CD4-positive, alpha-beta memory T cell (primary cell): ENCODE data around the gene TOPAZ1. TPM values are rescaled to one million over a fixed set of nuclear protein-coding genes. Genes with fewer than 3 reads are reported as not detected.
A peak's percentile ranks its signal among the peaks of the same experiment; 100 is the strongest.

Experiments used
- CTCF ChIA-PET: fragments of 350-600 bp; sonication (Branson Sonifier 250); formaldehyde crosslinking; loops from one replicate; lab custom pipeline; 2021; ENCODE audit warnings: inconsistent platforms; ENCODE audit not compliant: partially characterized antibody; lab: Charles Lee
- POLR2A ChIA-PET: fragments of 350-600 bp; sonication (Branson Sonifier 250); formaldehyde crosslinking; loops from one replicate; lab custom pipeline; 2021; ENCODE audit not compliant: partially characterized antibody; lab: Charles Lee
- DNase-seq, 5 donors: peaks; one replicate each; pipeline versions ENCODE4 v3.0.0 to v3.0.0-alpha.2; 2020 to 2022; ENCODE audit warnings: mixed read lengths in 1 of 5
- H3K27ac ChIP-seq: one replicate; pipeline ENCODE4 v1.7.0; 2013; ENCODE audit warnings: low read depth, low read length
- H3K27me3 ChIP-seq: 2 replicates; pipeline ENCODE4 v1.7.0; 2013; ENCODE audit warnings: mild to moderate bottlenecking, low read length, moderate library complexity; ENCODE audit not compliant: insufficient read depth
- H3K36me3 ChIP-seq: 2 replicates; pipeline ENCODE4 v1.7.0; 2013; ENCODE audit warnings: mild to moderate bottlenecking, low read length, moderate library complexity; ENCODE audit not compliant: insufficient read depth
- H3K4me1 ChIP-seq: 2 replicates; pipeline ENCODE4 v1.7.0; 2013; ENCODE audit warnings: mild to moderate bottlenecking, low read length, moderate library complexity; ENCODE audit not compliant: insufficient read depth
- H3K4me3 ChIP-seq, 2 donors: one replicate each; pipeline ENCODE4 v1.7.0; 2013; ENCODE audit warnings: low read length in 2 of 2, mild to moderate bottlenecking in 1 of 2
- H3K9me3 ChIP-seq, 2 donors: one replicate each; pipeline ENCODE4 v1.7.0; 2013; ENCODE audit warnings: low read length in 2 of 2, control low read depth in 1 of 2; ENCODE audit not compliant: control insufficient read depth in 1 of 2
- H3K27ac Mint-ChIP-seq, 7 donors: one replicate each; pipeline ENCODE4 v1.8.0; 2020 to 2021; ENCODE audit warnings: mixed read lengths in 7 of 7, mild to moderate bottlenecking in 6 of 7, inconsistent platforms in 3 of 7, moderate library complexity in 3 of 7
- H3K27me3 Mint-ChIP-seq, 2 donors: one replicate each; pipeline ENCODE4 v1.8.0; 2020 to 2021; ENCODE audit warnings: mixed read lengths in 2 of 2
- H3K36me3 Mint-ChIP-seq, 2 donors: one replicate each; pipeline ENCODE4 v1.8.0; 2020 to 2021; ENCODE audit warnings: mixed read lengths in 2 of 2, inconsistent platforms in 1 of 2, mild to moderate bottlenecking in 1 of 2
- H3K4me1 Mint-ChIP-seq, 4 donors: one replicate each; pipeline ENCODE4 v1.8.0; 2020 to 2021; ENCODE audit warnings: mixed read lengths in 4 of 4, mild to moderate bottlenecking in 1 of 4
- H3K4me3 Mint-ChIP-seq, 8 donors: one replicate each; pipeline ENCODE4 v1.8.0; 2020 to 2021; ENCODE audit warnings: mixed read lengths in 8 of 8, mild to moderate bottlenecking in 7 of 8, moderate library complexity in 6 of 8, inconsistent platforms in 3 of 8
- H3K9me3 Mint-ChIP-seq, 8 donors: one replicate each; pipeline ENCODE4 v1.8.0; 2020 to 2021; ENCODE audit warnings: mixed read lengths in 8 of 8, mild to moderate bottlenecking in 5 of 8, inconsistent platforms in 3 of 8, moderate library complexity in 1 of 8
- intact Hi-C: fragments of 100-400 bp; cut with micrococcal nuclease; formaldehyde crosslinking; loops from one replicate; pipeline ENCODE4 v1.15.1; 2023
- polyA plus RNA-seq, 2 donors: library from polyadenylated mRNA; unstranded; fragments of 300-500 nt; fragmentation: Illumina TruSeq; gene quantifications; one replicate each; pipeline ENCODE4 v1.2.3, GENCODE V29; 2021
- total RNA-seq, 2 experiments: library from RNA; stranded (reverse); gene quantifications; one replicate each; pipeline ENCODE4 v1.2.3, GENCODE V29; 2021

The TOPAZ1 gene
- total and polyA plus RNA-seq, 4 experiments from 2014 or later = not detected

DNA sequence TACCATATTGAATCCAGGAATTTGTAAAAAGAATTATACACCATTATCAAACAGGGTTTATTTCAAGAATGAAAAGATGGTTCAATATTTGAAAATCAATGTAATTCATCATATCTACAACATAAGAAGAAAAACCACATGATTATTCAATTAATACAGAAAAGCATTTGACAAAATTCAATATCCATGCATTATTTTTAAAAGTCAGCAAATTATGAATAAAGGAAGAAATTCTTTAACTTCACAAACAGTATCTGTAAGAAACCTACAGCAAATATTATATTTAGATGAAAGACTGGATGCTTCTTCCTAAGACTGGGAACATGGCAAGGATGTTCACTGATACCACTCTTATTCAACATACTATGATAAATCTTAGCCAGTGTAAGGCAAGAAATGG is 55.6 kb downstream of the TOPAZ1 start:
- CTCF ChIA-PET = no interaction called here

DNA sequence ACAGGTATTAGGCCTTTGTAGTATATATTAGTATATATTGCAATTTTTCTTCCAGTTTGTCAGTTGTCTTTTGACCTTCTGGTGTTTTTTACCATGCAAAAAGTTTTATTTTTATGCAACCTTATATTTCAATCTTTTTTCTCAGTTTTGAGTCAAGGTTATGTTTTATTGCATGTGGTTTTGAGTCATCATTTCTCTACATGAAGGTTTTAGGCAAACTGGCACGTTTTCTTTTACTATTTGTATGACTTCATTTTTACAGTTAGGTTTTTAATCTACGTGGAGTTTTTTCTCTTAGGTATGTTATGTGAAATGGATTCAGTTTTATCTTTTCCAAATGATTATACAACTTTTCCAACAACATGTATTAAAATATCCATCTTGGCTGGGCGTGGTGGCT is 60.1 kb downstream of the TOPAZ1 start:
- POLR2A ChIA-PET = interaction anchor here (0.6 kb wide), 1 partner anchor 138 kb away, joined by 3 read pairs; no protein-coding TSS in a partner anchor

More for the DNA sequence above, 55.6 kb downstream of the TOPAZ1 start:
- DNase-seq = no peak
- Histone ChIP-seq H3K9me3 (no peaks in the 10 kb centered on the region), H3K36me3 (no peaks in the 10 kb centered on the region), H3K4me1 (no peaks in the 10 kb centered on the region), H3K27me3 (peaks cover 8% of the 10 kb centered on the region), H3K4me3 (no peak overlapping the region), H3K27ac (no peak overlapping the region)
- peaks cover 0 to 2% (median 0%) of the 10 kb centered on the region in 8 donors for H3K9me3 Mint-ChIP-seq
- no peaks in the 10 kb centered on the region for H3K4me1 Mint-ChIP-seq
- no peak overlapping the region for H3K4me3 Mint-ChIP-seq
- H3K27ac Mint-ChIP-seq = no peak overlapping the region
- no peaks in the 10 kb centered on the region for H3K36me3 Mint-ChIP-seq
- intact Hi-C loops = no loop called here
- peaks cover 8 to 13% of the 10 kb centered on the region in 2 donors for H3K27me3 Mint-ChIP-seq
- POLR2A ChIA-PET = no interaction called here

DNA sequence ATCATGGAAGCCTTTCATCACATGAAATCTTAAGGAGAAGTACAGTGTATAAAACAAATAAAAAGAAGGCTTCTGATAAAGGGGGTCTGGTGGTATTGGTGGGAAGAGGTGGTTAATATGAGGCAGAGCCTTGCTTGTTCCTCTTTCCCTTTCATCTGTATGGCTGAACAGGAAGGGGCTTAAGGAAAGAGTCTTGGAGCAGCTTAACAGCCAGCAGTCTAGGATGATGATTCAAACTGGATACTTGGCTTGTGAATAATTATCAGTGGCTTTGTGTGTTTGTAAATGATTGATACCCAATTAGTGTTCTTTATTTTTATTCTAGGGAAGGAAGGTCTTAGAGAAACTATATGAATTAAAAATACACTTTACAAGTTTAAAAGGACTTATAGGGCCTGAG is 67.8 kb downstream of the TOPAZ1 start:
- H3K9me3 ChIP-seq = no peaks in the 10 kb centered on the region
- no peaks in the 10 kb centered on the region for H3K27me3 ChIP-seq
- no peak overlapping the region for H3K4me3 ChIP-seq
- no peaks in the 10 kb centered on the region for H3K4me1 Mint-ChIP-seq
- DNase-seq = no peak
- no peak overlapping the region for H3K4me3 Mint-ChIP-seq
- no peak overlapping the region for H3K27ac Mint-ChIP-seq
- H3K27me3 Mint-ChIP-seq = peaks cover 1 to 17% of the 10 kb centered on the region in 2 donors
- peaks cover 0 to 6% (median 0%) of the 10 kb centered on the region in 8 donors for H3K9me3 Mint-ChIP-seq
- H3K4me1 ChIP-seq = no peaks in the 10 kb centered on the region
- intact Hi-C loops = no loop called here
- no peak overlapping the region for H3K27ac ChIP-seq
- no peaks in the 10 kb centered on the region for H3K36me3 ChIP-seq
- ChIA-PET POLR2A (no interaction called here), CTCF (no interaction called here)
- H3K36me3 Mint-ChIP-seq = no peaks in the 10 kb centered on the region

More for the DNA sequence above, 60.1 kb downstream of the TOPAZ1 start:
- Histone ChIP-seq H3K27ac (no peak overlapping the region), H3K9me3 (no peaks in the 10 kb centered on the region), H3K4me3 (no peak overlapping the region), H3K4me1 (no peaks in the 10 kb centered on the region), H3K36me3 (no peaks in the 10 kb centered on the region), H3K27me3 (no peaks in the 10 kb centered on the region)
- Mint-ChIP-seq H3K9me3 (peaks cover 0 to 2% (median 0%) of the 10 kb centered on the region in 8 donors), H3K4me1 (no peaks in the 10 kb centered on the region), H3K27ac (no peak overlapping the region), H3K27me3 (peaks cover 0 to 9% of the 10 kb centered on the region in 2 donors), H3K4me3 (no peak overlapping the region), H3K36me3 (no peaks in the 10 kb centered on the region)
- DNase-seq = no peak
- CTCF ChIA-PET = no interaction called here
- intact Hi-C loops = no loop called here

DNA sequence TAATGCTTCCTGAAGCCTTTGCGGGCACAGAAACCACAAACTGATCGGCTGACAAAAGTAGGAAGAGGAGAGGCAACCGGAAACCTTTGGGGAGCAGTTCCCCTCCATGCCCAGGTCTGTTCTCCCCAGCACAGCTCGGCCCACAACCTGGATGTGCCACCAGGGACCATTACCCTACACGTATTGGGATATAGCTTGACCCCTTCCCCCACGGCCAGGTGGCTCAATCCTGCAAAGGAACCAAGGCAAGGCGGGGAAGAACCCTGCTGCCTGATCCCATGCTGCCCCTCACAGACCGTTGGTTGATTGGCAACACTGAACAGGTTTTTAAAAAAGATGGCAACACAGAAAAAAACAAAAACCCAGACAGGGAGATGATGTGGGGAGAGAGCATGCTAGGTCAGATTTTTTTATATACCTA is 77.2 kb downstream of the TOPAZ1 start:
- H3K4me3 ChIP-seq = no peak overlapping the region
- no peak overlapping the region for H3K27ac ChIP-seq
- no peaks in the 10 kb centered on the region for H3K27me3 ChIP-seq
- H3K36me3 Mint-ChIP-seq = no peaks in the 10 kb centered on the region
- no peaks in the 10 kb centered on the region for H3K9me3 ChIP-seq
- intact Hi-C loops = no loop called here
- H3K4me1 Mint-ChIP-seq = peaks cover 0 to 4% (median 0%) of the 10 kb centered on the region in 4 donors
- no peaks in the 10 kb centered on the region for H3K9me3 Mint-ChIP-seq
- H3K27ac Mint-ChIP-seq = no peak overlapping the region
- ChIA-PET POLR2A (no interaction called here), CTCF (no interaction called here)
- H3K4me1 ChIP-seq = no peaks in the 10 kb centered on the region
- DNase-seq = no peak
- H3K36me3 ChIP-seq = no peaks in the 10 kb centered on the region
- H3K27me3 Mint-ChIP-seq = peaks cover 7% of the 10 kb centered on the region in 2 donors
- no peak overlapping the region for H3K4me3 Mint-ChIP-seq

DNA sequence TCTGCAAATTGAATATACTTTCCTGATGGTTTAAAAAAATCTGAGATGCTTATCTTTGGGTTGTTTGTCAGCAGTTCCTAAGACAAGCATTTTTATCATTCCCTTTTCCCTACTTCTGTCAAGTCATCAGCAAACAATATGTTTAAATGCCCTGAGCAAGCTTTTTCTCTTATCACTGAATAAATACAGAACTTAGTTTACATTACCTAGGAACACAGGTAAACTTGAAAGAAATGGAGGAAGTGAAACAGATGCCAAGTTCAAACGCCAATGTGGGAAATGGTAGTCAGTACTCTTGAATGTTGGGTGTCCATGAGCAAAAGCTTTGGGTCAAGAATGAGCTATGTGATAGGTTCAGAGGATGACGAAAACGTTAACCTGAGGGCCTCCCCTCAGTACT is 79.6 kb downstream of the TOPAZ1 start:
- CTCF ChIA-PET = interaction anchor here (1.0 to 1.7 kb wide), 2 partner anchors 17 to 118 kb away, joined by 3 to 7 read pairs; no protein-coding TSS in a partner anchor
- H3K9me3 ChIP-seq = no peaks in the 10 kb centered on the region

DNA sequence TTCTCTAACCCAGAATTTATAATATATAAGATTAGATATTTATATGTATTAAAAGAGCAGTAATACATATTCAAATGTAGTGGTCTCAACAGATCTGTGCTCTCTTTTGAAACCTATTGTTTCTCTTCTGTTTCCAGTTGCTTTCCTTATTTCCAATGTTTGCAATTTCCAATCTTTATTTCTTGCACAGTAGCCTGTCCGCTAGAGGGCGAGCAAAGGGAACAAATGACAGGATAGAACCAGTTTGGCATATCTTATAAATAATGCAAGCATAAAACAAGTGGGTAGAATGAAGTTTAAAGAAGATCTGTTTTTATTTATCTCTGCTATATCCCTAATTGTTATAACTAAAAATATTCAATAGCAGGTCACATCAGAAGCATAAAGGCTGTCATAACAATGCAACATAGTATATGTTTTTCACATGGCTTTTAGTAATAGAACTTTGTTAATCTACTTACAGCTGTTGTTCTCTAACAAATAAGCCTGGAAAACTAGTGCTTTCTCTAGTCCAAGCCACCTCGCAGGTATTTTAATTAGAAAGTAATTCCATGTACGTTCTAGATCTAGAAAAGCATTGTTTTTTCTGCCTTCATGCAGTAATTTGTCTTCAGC is 81.8 kb downstream of the TOPAZ1 start:
- no peaks in the 10 kb centered on the region for H3K36me3 ChIP-seq
- peaks cover 6 to 7% of the 10 kb centered on the region in 2 donors for H3K27me3 Mint-ChIP-seq
- H3K27me3 ChIP-seq = no peaks in the 10 kb centered on the region
- H3K4me1 ChIP-seq = no peaks in the 10 kb centered on the region
- peaks cover 0 to 3% (median 0%) of the 10 kb centered on the region in 8 donors for H3K9me3 Mint-ChIP-seq
- no peaks in the 10 kb centered on the region for H3K9me3 ChIP-seq
- H3K4me3 ChIP-seq = no peak overlapping the region
- no peak overlapping the region for H3K27ac Mint-ChIP-seq
- no peak overlapping the region for H3K4me3 Mint-ChIP-seq
- no peaks in the 10 kb centered on the region for H3K36me3 Mint-ChIP-seq
- intact Hi-C loops = loop anchor here (1.0 to 5.0 kb wide), 4 partner anchors 154 to 591 kb away; partner anchors contain the start of gene ZNF445
- CTCF ChIA-PET = interaction anchor here (0.7 to 2.2 kb wide), 6 partner anchors 8 to 590 kb away, joined by 3 to 7 read pairs (median 6); no protein-coding TSS in a partner anchor
- no peak overlapping the region for H3K27ac ChIP-seq
- peak in 4 of 5 donors; percentile 39 to 49 (median 46) for DNase-seq
- POLR2A ChIA-PET = interaction anchor here (1.3 kb wide), 1 partner anchor 14 kb away, joined by 3 read pairs; no protein-coding TSS in a partner anchor
- peaks cover 0 to 4% (median 0%) of the 10 kb centered on the region in 4 donors for H3K4me1 Mint-ChIP-seq

More for the DNA sequence above, 79.6 kb downstream of the TOPAZ1 start:
- Mint-ChIP-seq H3K27me3 (peaks cover 4 to 8% of the 10 kb centered on the region in 2 donors), H3K4me1 (peaks cover 0 to 4% (median 0%) of the 10 kb centered on the region in 4 donors), H3K4me3 (no peak overlapping the region), H3K36me3 (no peaks in the 10 kb centered on the region), H3K27ac (no peak overlapping the region), H3K9me3 (peaks cover 0 to 2% (median 0%) of the 10 kb centered on the region in 8 donors)
- Histone ChIP-seq H3K27me3 (no peaks in the 10 kb centered on the region), H3K36me3 (no peaks in the 10 kb centered on the region), H3K27ac (no peak overlapping the region), H3K4me1 (no peaks in the 10 kb centered on the region), H3K4me3 (no peak overlapping the region)
- DNase-seq = no peak
- POLR2A ChIA-PET = no interaction called here
- intact Hi-C loops = loop anchor here (5.0 kb wide), 2 partner anchors 191 to 211 kb away; no protein-coding TSS in a partner anchor

DNA sequence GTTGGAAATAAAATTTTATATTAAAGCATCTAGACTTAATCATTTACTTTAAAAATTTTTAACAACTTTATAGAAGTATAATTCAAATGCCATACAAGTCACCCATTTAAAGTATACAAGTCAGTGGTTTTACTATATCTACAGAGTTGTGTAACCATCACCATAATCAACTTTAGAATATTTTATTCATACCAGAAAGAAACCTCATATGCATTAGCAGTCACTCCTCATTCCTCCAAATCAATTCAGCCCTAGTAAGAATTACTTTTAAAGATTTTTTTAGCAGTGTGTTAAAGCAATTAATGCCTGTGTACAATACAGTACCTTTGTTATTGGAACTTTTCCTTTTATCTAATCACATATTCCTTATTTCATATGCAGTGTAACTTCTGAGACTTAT is 82.9 kb downstream of the TOPAZ1 start:
- Histone ChIP-seq H3K36me3 (no peaks in the 10 kb centered on the region), H3K9me3 (no peaks in the 10 kb centered on the region), H3K4me1 (no peaks in the 10 kb centered on the region), H3K4me3 (no peak overlapping the region), H3K27me3 (no peaks in the 10 kb centered on the region), H3K27ac (no peak overlapping the region)
- Mint-ChIP-seq H3K4me1 (no peaks in the 10 kb centered on the region), H3K9me3 (peaks cover 0 to 3% (median 0%) of the 10 kb centered on the region in 8 donors), H3K4me3 (no peak overlapping the region), H3K36me3 (no peaks in the 10 kb centered on the region), H3K27ac (no peak overlapping the region), H3K27me3 (peaks cover 5 to 7% of the 10 kb centered on the region in 2 donors)
- no peak for DNase-seq
- CTCF ChIA-PET = interaction anchor here (1.3 to 2.2 kb wide), 3 partner anchors 13 to 589 kb away, joined by 6 to 7 read pairs (median 7); no protein-coding TSS in a partner anchor
- intact Hi-C loops = loop anchor here (5.0 kb wide), 2 partner anchors 188 to 208 kb away; no protein-coding TSS in a partner anchor
- POLR2A ChIA-PET = interaction anchor here (1.3 kb wide), 1 partner anchor 13 kb away, joined by 3 read pairs; no protein-coding TSS in a partner anchor
